OCI-LY3 (cell line): ENCODE data around the gene ATP8B3.

Experiments used
- EZH2phosphoT487 ChIP-seq: fragments of 200-600 bp; shearing (Covaris generic); IDR thresholded peaks from 2 replicates; pipeline ENCODE4 v1.6.1; 2018; ENCODE audit warnings: antibody characterized with exemption, mixed run types, low read depth
- TF ChIP-seq, protein P1 (sequence below): fragments of 200-600, 300-600 bp; sonication (generic); IDR thresholded peaks from 2 replicates; pipeline ENCODE4 v1.5.1; 2014; ENCODE audit warnings: antibody characterized with exemption, low read length, low read depth

DNA sequence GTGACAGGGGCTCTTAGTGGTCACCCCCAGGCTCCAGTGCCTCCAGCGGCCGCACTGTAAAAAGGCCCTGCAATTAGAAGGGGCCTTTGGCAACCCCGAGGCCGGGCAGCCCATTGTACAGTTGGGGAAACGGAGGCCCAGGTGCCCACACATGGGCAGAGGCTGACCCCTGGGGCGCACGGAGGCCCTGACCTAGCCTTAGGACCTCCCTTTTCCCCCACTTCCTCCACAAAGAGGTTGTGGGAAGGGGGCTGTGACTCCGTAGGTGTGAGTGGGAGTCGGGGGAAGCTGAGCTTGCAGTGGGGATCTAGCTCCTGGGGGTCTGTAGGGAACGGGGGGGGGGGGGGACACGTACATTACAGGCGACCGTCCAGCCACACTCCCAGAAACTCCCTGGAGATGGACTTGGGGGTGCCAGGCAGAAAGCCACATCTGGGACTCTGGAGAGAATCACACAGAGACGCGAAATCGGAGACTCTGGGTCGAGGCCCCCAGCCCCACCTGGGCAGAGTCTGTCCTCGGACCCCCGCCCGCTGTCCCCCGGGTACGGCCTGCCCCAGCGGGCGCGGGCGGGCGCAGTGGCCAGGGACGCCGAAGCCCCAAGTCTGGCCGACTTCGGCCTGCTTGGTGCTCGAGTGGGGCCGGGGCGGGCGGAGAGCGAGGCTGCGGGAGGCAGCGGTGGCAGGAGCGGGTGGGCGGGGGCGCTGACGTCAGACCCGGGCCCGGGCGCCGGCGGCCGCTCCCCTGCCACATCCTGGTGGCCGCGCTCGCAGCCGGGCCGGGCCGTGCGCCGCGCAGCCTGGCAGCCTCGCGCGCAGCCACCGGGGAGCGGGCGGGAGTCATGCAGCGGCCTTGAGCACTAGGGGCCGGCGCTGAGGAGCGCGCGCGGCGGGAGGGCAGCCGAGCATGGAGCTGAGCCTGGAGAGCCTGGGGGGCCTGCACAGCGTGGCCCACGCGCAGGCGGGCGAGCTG, 59.0 kb downstream of the ATP8B3 start, which contains the start of gene ONECUT3:
- TF ChIP-seq, protein P1, sequence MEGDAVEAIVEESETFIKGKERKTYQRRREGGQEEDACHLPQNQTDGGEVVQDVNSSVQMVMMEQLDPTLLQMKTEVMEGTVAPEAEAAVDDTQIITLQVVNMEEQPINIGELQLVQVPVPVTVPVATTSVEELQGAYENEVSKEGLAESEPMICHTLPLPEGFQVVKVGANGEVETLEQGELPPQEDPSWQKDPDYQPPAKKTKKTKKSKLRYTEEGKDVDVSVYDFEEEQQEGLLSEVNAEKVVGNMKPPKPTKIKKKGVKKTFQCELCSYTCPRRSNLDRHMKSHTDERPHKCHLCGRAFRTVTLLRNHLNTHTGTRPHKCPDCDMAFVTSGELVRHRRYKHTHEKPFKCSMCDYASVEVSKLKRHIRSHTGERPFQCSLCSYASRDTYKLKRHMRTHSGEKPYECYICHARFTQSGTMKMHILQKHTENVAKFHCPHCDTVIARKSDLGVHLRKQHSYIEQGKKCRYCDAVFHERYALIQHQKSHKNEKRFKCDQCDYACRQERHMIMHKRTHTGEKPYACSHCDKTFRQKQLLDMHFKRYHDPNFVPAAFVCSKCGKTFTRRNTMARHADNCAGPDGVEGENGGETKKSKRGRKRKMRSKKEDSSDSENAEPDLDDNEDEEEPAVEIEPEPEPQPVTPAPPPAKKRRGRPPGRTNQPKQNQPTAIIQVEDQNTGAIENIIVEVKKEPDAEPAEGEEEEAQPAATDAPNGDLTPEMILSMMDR = no peak
- no peak for TF ChIP-seq EZH2phosphoT487
